ENCODE measurements around the gene VAMP2.

GRCh38 chr17:8138374-8138671, 24.4 kb downstream of the VAMP2 start:
- no peak for TF ChIP-seq CTCF (IDR thresholded peaks at IDR 0.05; ENCODE audit: low read length)
- no peak for TF ChIP-seq EZH2 (IDR thresholded peaks at IDR 0.05; ENCODE audit: borderline replicate concordance, low read length)
